ENCODE measurements around the gene LONRF2. TPM values are rescaled to one million over a fixed set of nuclear protein-coding genes. Genes with fewer than 3 reads are reported as not detected.

Gene LONRF2
- total and polyA plus RNA-seq, 2 of the 4 experiments (the other 2 are of a cell fraction), result 0.19 to 0.54 TPM

GRCh38 chr2:100299548-100299947 is 22.8 kb downstream of the LONRF2 start:
- Histone ChIP-seq H3K4me3 (ENCODE audit: insufficient read depth, low read depth, low read length) (no peak overlapping the region), H3K56ac (ENCODE audit: extremely low read depth, insufficient read depth, low read length) (no peak overlapping the region), H4K5ac (ENCODE audit: low read depth, low read length) (no peak overlapping the region), H2AK9ac (replicated peaks; ENCODE audit: low read depth, low read length, poor library complexity) (no peak overlapping the region), H3K27me3 (ENCODE audit: control insufficient read depth, insufficient read depth, low read length) (peaks cover 20% of the 10 kb centered on the region), H3K9ac (ENCODE audit: low read depth, low read length) (no peak overlapping the region), H3K4ac (ENCODE audit: low read depth, low read length) (no peak overlapping the region), H3K4me1 (ENCODE audit: control insufficient read depth, insufficient read depth, low read length) (no peaks in the 10 kb centered on the region), H2BK5ac (ENCODE audit: low read depth, low read length, poor library complexity, severe bottlenecking) (no peak overlapping the region), H3K36me3 (ENCODE audit: control insufficient read depth, insufficient read depth, low read length) (no peaks in the 10 kb centered on the region), H2BK120ac (ENCODE audit: low read depth, low read length) (no peak overlapping the region), H3K23ac (ENCODE audit: low read depth, low read length) (no peak overlapping the region), H3K27ac (ENCODE audit: insufficient read depth, low read length) (no peak overlapping the region), H3K4me2 (ENCODE audit: low read depth, low read length) (no peak overlapping the region), H4K8ac (ENCODE audit: low read depth in 2 of 2, low read length in 2 of 2) (no peak overlapping the region), H3K9me3 (ENCODE audit: control insufficient read depth, insufficient read depth, low read length) (peaks cover 3% of the 10 kb centered on the region), H2AFZ (replicated peaks; ENCODE audit: low read length, poor library complexity) (no peak overlapping the region), H4K91ac (ENCODE audit: insufficient read depth, low read depth, low read length) (no peak overlapping the region), H2BK15ac (ENCODE audit: low read depth, low read length) (no peak overlapping the region), H2AK5ac (ENCODE audit: low read depth, low read length) (no peak overlapping the region), H3K9me1 (ENCODE audit: insufficient read depth, low read length) (no peaks in the 10 kb centered on the region), H3K14ac (replicated peaks; ENCODE audit: low read depth, low read length) (no peak overlapping the region), H2BK20ac (ENCODE audit: low read depth, low read length) (no peak overlapping the region), H3K18ac (ENCODE audit: low read depth, low read length) (no peak overlapping the region), H4K20me1 (ENCODE audit: insufficient read depth, low read length) (no peaks in the 10 kb centered on the region), H3K79me1 (ENCODE audit: low read depth in 1 of 2, low read length in 2 of 2) (no peaks in the 10 kb centered on the region)
- in situ Hi-C loops (cut with MboI; ENCODE audit: low sequenced_read_pairs) (no loop called here), intact Hi-C loops (cut with micrococcal nuclease) (no loop called here), dilution Hi-C loops (cut with HindIII; ENCODE audit: low sequenced_read_pairs, unreplicated experiment) (no loop called here)
- POLR2A ChIA-PET (ENCODE audit: unreplicated experiment), result no interaction called here
- DNase-seq (no peak), ATAC-seq (ENCODE audit: low read depth) (no peak)
- TF ChIP-seq USF2 (IDR thresholded peaks at IDR 0.05; ENCODE audit: low read depth, low read length), result no peak
- TF ChIP-seq CEBPB (IDR thresholded peaks at IDR 0.05; ENCODE audit: low read depth, low read length), result no peak
- TF ChIP-seq CTCF (conservative IDR thresholded peaks at IDR 0.05; ENCODE audit: low read depth, low read length), result no peak
- no peak for TF ChIP-seq MAFK (IDR thresholded peaks at IDR 0.05; ENCODE audit: low read depth, low read length)
- no peak for TF ChIP-seq MXI1 (IDR thresholded peaks at IDR 0.05; ENCODE audit: borderline replicate concordance, low read depth, low read length)
- TF ChIP-seq, protein P1, sequence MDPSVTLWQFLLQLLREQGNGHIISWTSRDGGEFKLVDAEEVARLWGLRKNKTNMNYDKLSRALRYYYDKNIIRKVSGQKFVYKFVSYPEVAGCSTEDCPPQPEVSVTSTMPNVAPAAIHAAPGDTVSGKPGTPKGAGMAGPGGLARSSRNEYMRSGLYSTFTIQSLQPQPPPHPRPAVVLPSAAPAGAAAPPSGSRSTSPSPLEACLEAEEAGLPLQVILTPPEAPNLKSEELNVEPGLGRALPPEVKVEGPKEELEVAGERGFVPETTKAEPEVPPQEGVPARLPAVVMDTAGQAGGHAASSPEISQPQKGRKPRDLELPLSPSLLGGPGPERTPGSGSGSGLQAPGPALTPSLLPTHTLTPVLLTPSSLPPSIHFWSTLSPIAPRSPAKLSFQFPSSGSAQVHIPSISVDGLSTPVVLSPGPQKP (IDR thresholded peaks at IDR 0.05; ENCODE audit: borderline replicate concordance, low read depth, low read length), result no peak
- no peak for TF ChIP-seq RAD21 (IDR thresholded peaks at IDR 0.05; ENCODE audit: low read length)
- TF ChIP-seq RCOR1 (IDR thresholded peaks at IDR 0.05; ENCODE audit: insufficient replicate concordance, low read length), result no peak
- no peak for TF ChIP-seq RFX5 (IDR thresholded peaks at IDR 0.05; ENCODE audit: low read depth, low read length)
- no peak for TF ChIP-seq CHD1 (IDR thresholded peaks at IDR 0.05; ENCODE audit: low read depth, low read length)
- no peak for TF ChIP-seq BHLHE40 (IDR thresholded peaks at IDR 0.05; ENCODE audit: low read depth, low read length)
- TF ChIP-seq FOS (IDR thresholded peaks at IDR 0.05; ENCODE audit: low read depth, low read length), result no peak
- no peak for TF ChIP-seq POLR2A (IDR thresholded peaks at IDR 0.05; ENCODE audit: low read depth, low read length)
- no peak for TF ChIP-seq NFE2L2 (IDR thresholded peaks at IDR 0.05; ENCODE audit: low read depth, low read length)
- TF ChIP-seq SMC3 (IDR thresholded peaks at IDR 0.05; ENCODE audit: low read depth, low read length), result no peak
- no peak for TF ChIP-seq MAZ (IDR thresholded peaks at IDR 0.05; ENCODE audit: borderline replicate concordance, low read depth, low read length)
- no CpG with 5 or more reads among the region's 5 CpGs for WGBS, 2 experiments (ENCODE audit: extremely low coverage in 2 of 2, insufficient read length in 1 of 2)
- no TSS peak for BruUV-seq (replicated peaks)
- CTCF ChIA-PET, result no interaction called here

All from IMR-90 (cell line).